ENCODE data around the gene PIGZ. TPM values are rescaled to one million over a fixed set of nuclear protein-coding genes. Genes with fewer than 3 reads are reported as not detected.

The PIGZ gene
- total RNA-seq, 1 experiment from 2014 or later: 0.15 TPM

GRCh38 chr3:196966526-196967401, 1.9 kb downstream of the PIGZ start:
- Histone ChIP-seq H4K20me1 (ENCODE audit: control insufficient read depth, insufficient read depth, insufficient read length) (no peaks in the 10 kb centered on the region), H3K27ac (ENCODE audit: insufficient read length, low read depth, low read length) (no peak overlapping the region), H4K5ac (ENCODE audit: insufficient read length, low read depth, low read length) (no peak overlapping the region), H3T11ph (ENCODE audit: low read length) (no peak overlapping the region), H2BK120ac (ENCODE audit: low read depth, low read length, poor library complexity, severe bottlenecking) (no peak overlapping the region), H3K4me2 (ENCODE audit: insufficient read depth, insufficient read length, low read length) (peak overlapping the region; percentile 7), H2BK5ac (ENCODE audit: insufficient read length, low read length) (no peak overlapping the region), H3K9me3 (ENCODE audit: control insufficient read depth, low read depth, low read length) (peaks cover 3% of the 10 kb centered on the region), H3K23ac (ENCODE audit: insufficient read length, low read depth, low read length) (no peak overlapping the region), H2AFZ (ENCODE audit: low read length) (no peak overlapping the region), H3K14ac (ENCODE audit: insufficient read depth, low read length) (no peak overlapping the region; the same call in 1 of the 2 replicates), H3K18ac (ENCODE audit: insufficient read length, low read depth, low read length) (no peak overlapping the region), H4K91ac (ENCODE audit: insufficient read length, low read depth, low read length) (no peak overlapping the region), H3K9ac (ENCODE audit: extremely low read depth, insufficient read length, low read length) (no peak overlapping the region), H3K56ac (ENCODE audit: insufficient read length, low read depth, low read length) (no peak overlapping the region), H2BK12ac (ENCODE audit: insufficient read length, low read depth, low read length) (no peak overlapping the region), H4K8ac (replicated peaks; ENCODE audit: insufficient read length, low read depth, low read length) (no peak overlapping the region), H3K23me2 (ENCODE audit: insufficient read length, low read depth, low read length, poor library complexity, severe bottlenecking) (no peaks in the 10 kb centered on the region), H3K4ac (ENCODE audit: low read depth, low read length) (no peak overlapping the region), H3K27me3 (ENCODE audit: insufficient read depth, low read length) (peaks cover 41% of the 10 kb centered on the region), H2AK5ac (ENCODE audit: insufficient read length, low read length) (no peak overlapping the region), H3K4me1 (ENCODE audit: insufficient read depth, low read length) (no peaks in the 10 kb centered on the region), H3K79me2 (ENCODE audit: insufficient read depth, low read length) (no peaks in the 10 kb centered on the region), H2BK20ac (ENCODE audit: low read depth, low read length, poor library complexity, severe bottlenecking) (no peak overlapping the region), H3K79me1 (ENCODE audit: insufficient read depth, low read depth, low read length, poor library complexity, severe bottlenecking) (no peaks in the 10 kb centered on the region), H2BK15ac (ENCODE audit: low read depth, low read length) (no peak overlapping the region)
- Mint-ChIP-seq H3K9me3 (peaks cover 10 to 13% of the 10 kb centered on the region in 2 experiments), H3K27ac (no peak overlapping the region), H3K27me3 (ENCODE audit: low read depth) (peaks cover 76% of the 10 kb centered on the region), H3K4me1 (peaks cover 3 to 13% of the 10 kb centered on the region in 2 experiments; a peak in 3 of 4 replicates), H3K4me3 (peak overlapping the region; percentile 6 to 64; a peak in 3 of 5 replicates), H3K36me3 (ENCODE audit: insufficient read depth in 1 of 3, low read depth in 3 of 3) (peaks cover 0 to 8% (median 4%) of the 10 kb centered on the region in 3 experiments; a peak in 2 of 7 replicates)
- WGBS (ENCODE audit: extremely low coverage, insufficient read length, low lambda C conversion rate): no CpG with 5 or more reads among the region's 47 CpGs
- no peak for DNase-seq
- TF ChIP-seq, protein P1, sequence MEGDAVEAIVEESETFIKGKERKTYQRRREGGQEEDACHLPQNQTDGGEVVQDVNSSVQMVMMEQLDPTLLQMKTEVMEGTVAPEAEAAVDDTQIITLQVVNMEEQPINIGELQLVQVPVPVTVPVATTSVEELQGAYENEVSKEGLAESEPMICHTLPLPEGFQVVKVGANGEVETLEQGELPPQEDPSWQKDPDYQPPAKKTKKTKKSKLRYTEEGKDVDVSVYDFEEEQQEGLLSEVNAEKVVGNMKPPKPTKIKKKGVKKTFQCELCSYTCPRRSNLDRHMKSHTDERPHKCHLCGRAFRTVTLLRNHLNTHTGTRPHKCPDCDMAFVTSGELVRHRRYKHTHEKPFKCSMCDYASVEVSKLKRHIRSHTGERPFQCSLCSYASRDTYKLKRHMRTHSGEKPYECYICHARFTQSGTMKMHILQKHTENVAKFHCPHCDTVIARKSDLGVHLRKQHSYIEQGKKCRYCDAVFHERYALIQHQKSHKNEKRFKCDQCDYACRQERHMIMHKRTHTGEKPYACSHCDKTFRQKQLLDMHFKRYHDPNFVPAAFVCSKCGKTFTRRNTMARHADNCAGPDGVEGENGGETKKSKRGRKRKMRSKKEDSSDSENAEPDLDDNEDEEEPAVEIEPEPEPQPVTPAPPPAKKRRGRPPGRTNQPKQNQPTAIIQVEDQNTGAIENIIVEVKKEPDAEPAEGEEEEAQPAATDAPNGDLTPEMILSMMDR (conservative IDR thresholded peaks at IDR 0.05): no peak
